MCF 10A (cell line): Measurements from ENCODE around the gene MED27. TPM values are rescaled to one million over a fixed set of nuclear protein-coding genes. Genes with fewer than 3 reads are reported as not detected.

Experiments
- BruUV-seq: library from RNA; stranded (reverse); fragments of 400-500 nt; replicated peaks from 2 replicates; lab custom pipeline; 2021; lab: Mats Ljungman, UMichigan
- CTCF ChIA-PET: fragments of 300-600 bp; sonication (Branson Sonifier 250); formaldehyde crosslinking; extraction: SDS; loops from one replicate; lab custom pipeline; 2021; ENCODE audit warnings: antibody characterized with exemption, inconsistent platforms; lab: Yijun Ruan, JAX
- POLR2A ChIA-PET: fragments of 300-600, 350-650 bp; sonication (Branson Sonifier 250); formaldehyde crosslinking; extraction: SDS; loops from one replicate; lab custom pipeline; 2020; ENCODE audit warnings: antibody characterized with exemption, inconsistent platforms; lab: Yijun Ruan, JAX
- DNase-seq: peaks from one replicate; pipeline ENCODE4 v3.0.0-alpha.2; 2018; ENCODE audit not compliant: unreplicated experiment
- H3K27ac Mint-ChIP-seq: one replicate; pipeline ENCODE4 v1.8.0; 2022; ENCODE audit warnings: mild to moderate bottlenecking, low read depth, mixed read lengths; ENCODE audit not compliant: unreplicated experiment
- H3K27me3 Mint-ChIP-seq: one replicate; pipeline ENCODE4 v1.8.0; 2022; ENCODE audit warnings: mixed read lengths; ENCODE audit not compliant: insufficient read depth, unreplicated experiment
- H3K36me3 Mint-ChIP-seq: one replicate; pipeline ENCODE4 v1.8.0; 2022; ENCODE audit warnings: mild to moderate bottlenecking, moderate library complexity, mixed read lengths; ENCODE audit not compliant: insufficient read depth, unreplicated experiment
- H3K4me1 Mint-ChIP-seq: one replicate; pipeline ENCODE4 v1.8.0; 2022; ENCODE audit warnings: mixed read lengths; ENCODE audit not compliant: insufficient read depth, unreplicated experiment
- H3K4me3 Mint-ChIP-seq: one replicate; pipeline ENCODE4 v1.8.0; 2022; ENCODE audit warnings: mild to moderate bottlenecking, moderate library complexity, mixed read lengths; ENCODE audit not compliant: unreplicated experiment
- H3K9me3 Mint-ChIP-seq: one replicate; pipeline ENCODE4 v1.8.0; 2022; ENCODE audit warnings: mixed read lengths; ENCODE audit not compliant: unreplicated experiment
- intact Hi-C: fragments of 100-400 bp; cut with micrococcal nuclease; formaldehyde crosslinking; loops from 2 replicates; pipeline ENCODE4 v1.14.1; 2022
- total RNA-seq: library from RNA; stranded (reverse); gene quantifications from 2 replicates; pipeline ENCODE4 v1.2.3, GENCODE V29; 2022
- TF ChIP-seq, protein P1 (sequence below): fragments of 200-600 bp; IDR thresholded peaks from one replicate; pipeline ENCODE4 v1.8.0; 2022; ENCODE audit warnings: antibody characterized with exemption, mild to moderate bottlenecking; ENCODE audit not compliant: unreplicated experiment

MED27 gene
- total RNA-seq, 1 experiment from 2014 or later, result 34.3 TPM

DNA sequence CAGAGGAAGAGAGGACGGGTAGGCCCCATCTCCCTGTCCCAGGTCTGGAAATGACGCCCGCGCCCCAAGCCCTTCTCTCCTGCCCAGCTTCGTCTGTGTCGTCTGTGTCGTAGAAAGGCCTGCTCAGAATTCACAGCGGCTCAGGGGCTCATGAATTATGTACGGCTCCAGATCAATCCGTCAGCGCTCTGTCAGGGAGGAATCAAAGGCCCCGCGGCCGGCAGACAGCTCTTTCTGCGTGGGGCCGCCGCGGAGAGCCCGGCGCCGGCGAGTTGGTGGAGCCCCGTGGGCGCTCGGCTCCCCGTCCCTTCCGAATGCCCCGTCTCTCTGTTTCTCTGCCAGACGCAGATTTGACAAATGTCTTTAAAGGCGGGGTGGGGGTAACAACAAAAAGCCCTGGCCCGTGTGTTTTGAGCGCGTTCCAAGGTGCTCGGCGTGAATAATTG, 255.9 kb downstream of the MED27 start:
- intact Hi-C loops, result no loop called here
- TF ChIP-seq, protein P1, sequence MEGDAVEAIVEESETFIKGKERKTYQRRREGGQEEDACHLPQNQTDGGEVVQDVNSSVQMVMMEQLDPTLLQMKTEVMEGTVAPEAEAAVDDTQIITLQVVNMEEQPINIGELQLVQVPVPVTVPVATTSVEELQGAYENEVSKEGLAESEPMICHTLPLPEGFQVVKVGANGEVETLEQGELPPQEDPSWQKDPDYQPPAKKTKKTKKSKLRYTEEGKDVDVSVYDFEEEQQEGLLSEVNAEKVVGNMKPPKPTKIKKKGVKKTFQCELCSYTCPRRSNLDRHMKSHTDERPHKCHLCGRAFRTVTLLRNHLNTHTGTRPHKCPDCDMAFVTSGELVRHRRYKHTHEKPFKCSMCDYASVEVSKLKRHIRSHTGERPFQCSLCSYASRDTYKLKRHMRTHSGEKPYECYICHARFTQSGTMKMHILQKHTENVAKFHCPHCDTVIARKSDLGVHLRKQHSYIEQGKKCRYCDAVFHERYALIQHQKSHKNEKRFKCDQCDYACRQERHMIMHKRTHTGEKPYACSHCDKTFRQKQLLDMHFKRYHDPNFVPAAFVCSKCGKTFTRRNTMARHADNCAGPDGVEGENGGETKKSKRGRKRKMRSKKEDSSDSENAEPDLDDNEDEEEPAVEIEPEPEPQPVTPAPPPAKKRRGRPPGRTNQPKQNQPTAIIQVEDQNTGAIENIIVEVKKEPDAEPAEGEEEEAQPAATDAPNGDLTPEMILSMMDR, result no peak
- Mint-ChIP-seq H3K4me3 (no peak overlapping the region), H3K36me3 (no peaks in the 10 kb centered on the region), H3K4me1 (peaks cover 9% of the 10 kb centered on the region), H3K9me3 (no peaks in the 10 kb centered on the region), H3K27me3 (peaks cover 58% of the 10 kb centered on the region), H3K27ac (no peak overlapping the region)
- POLR2A ChIA-PET, result no interaction called here
- CTCF ChIA-PET, result no interaction called here
- no peak for DNase-seq
- BruUV-seq, result no TSS peak

DNA sequence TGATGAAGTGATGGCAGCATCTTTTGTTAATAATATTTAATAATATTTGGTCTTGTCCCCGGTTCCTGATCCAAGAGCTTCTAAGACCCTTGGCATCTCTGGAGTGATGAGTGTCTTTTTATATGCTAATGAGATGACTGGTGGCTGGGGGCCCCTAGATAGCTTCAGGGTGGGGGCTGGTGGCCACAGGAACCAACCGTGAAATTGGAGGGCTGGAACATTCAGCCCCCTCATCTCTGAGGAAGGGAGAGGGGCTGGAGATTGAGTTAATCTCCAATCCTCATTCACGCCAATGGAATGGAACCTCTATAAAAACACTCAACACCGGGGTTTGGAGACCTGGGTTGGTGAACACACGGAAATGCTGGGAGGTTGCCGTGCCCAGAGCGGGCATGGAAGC, 261.6 kb downstream of the MED27 start:
- Mint-ChIP-seq H3K27ac (no peak overlapping the region), H3K9me3 (no peaks in the 10 kb centered on the region), H3K4me3 (no peak overlapping the region), H3K36me3 (no peaks in the 10 kb centered on the region), H3K4me1 (peaks cover 4% of the 10 kb centered on the region), H3K27me3 (peaks cover 64% of the 10 kb centered on the region)
- no TSS peak for BruUV-seq
- ChIA-PET POLR2A (no interaction called here), CTCF (no interaction called here)
- TF ChIP-seq, protein P1, result no peak
- no peak for DNase-seq
- intact Hi-C loops, result no loop called here

DNA sequence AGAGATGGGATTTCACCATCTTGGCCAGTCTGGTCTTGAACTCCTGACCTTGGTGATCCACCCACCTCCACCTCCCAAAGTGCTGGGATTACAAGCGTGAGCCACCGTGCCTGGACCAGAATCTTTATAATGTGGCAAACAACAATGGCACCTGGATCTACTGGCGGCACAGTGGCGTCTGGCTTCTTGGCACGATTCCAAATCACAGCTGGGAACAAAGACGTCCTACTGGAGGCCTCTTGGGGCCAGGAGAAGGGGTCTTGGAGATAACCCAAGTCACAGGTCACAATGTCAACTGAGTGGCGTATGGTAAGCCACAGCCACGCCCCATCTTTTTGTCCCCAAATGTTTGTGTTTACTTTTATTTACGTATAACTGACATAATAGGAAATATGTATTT, 262.0 kb downstream of the MED27 start:
- POLR2A ChIA-PET, result interaction anchor here (1.1 kb wide), 1 partner anchor 12 kb away, joined by 3 read pairs; no protein-coding TSS in a partner anchor
- Mint-ChIP-seq H3K4me1 (peaks cover 4% of the 10 kb centered on the region), H3K9me3 (no peaks in the 10 kb centered on the region), H3K36me3 (no peaks in the 10 kb centered on the region), H3K4me3 (no peak overlapping the region), H3K27me3 (peaks cover 68% of the 10 kb centered on the region), H3K27ac (no peak overlapping the region)
- CTCF ChIA-PET, result interaction anchor here (0.8 kb wide), 1 partner anchor 9 kb away, joined by 3 read pairs; no protein-coding TSS in a partner anchor
- BruUV-seq, result no TSS peak
- TF ChIP-seq, protein P1, result no peak
- no peak for DNase-seq
- intact Hi-C loops, result no loop called here

DNA sequence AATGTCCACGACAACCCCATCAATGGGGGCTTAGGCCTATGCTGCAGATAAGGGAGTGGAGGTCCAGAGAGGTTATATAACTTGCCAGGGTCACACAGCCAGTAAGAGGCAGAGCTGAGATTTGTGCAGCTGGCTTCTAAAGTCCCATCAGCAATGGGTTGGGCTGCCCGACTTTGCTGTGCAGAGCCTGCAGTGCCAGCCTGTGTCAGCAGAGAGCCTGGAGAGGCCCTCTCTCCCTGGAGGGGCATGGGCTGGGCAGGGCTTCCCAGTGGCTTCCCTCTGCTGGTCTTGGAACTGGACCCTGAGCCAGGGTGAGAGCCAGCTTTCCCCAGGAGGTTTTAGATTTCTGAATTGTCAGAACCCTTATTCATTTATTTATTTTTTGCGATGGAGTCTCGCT, 262.6 kb downstream of the MED27 start:
- Mint-ChIP-seq H3K4me1 (peaks cover 4% of the 10 kb centered on the region), H3K4me3 (no peak overlapping the region), H3K36me3 (no peaks in the 10 kb centered on the region), H3K9me3 (no peaks in the 10 kb centered on the region), H3K27me3 (peaks cover 69% of the 10 kb centered on the region), H3K27ac (no peak overlapping the region)
- no TSS peak for BruUV-seq
- intact Hi-C loops, result no loop called here
- TF ChIP-seq, protein P1, result no peak
- ChIA-PET CTCF (interaction anchor here (0.8 kb wide), 1 partner anchor 9 kb away, joined by 3 read pairs; no protein-coding TSS in a partner anchor), POLR2A (interaction anchor here (1.1 kb wide), 1 partner anchor 11 kb away, joined by 3 read pairs; no protein-coding TSS in a partner anchor)
- no peak for DNase-seq
